ENCODE results near the gene CATSPER1. TPM values are rescaled to one million over a fixed set of nuclear protein-coding genes. Genes with fewer than 3 reads are reported as not detected.

CATSPER1 gene
- polyA plus RNA-seq, 2 of the 4 experiments (the other 2 are of a cell fraction) = 0.46 to 0.97 TPM

GRCh38 chr11:66061268-66061667, 35.0 kb upstream of the CATSPER1 start:
- ChIA-PET CTCF (interaction anchor here (2.4 to 12.6 kb wide), 3 partner anchors 6 to 16 kb away, joined by 10 to 233 read pairs (median 21); partner anchors contain the start of gene PACS1), POLR2A (interaction anchor here (2.2 kb wide), 1 partner anchor 9 kb away, joined by 9 read pairs; the partner anchor contains the start of gene SF3B2)
- TF ChIP-seq MAZ (IDR thresholded peaks at IDR 0.05; ENCODE audit: borderline replicate concordance, low read depth, low read length) = no peak
- no peak for TF ChIP-seq RNF2 (IDR thresholded peaks at IDR 0.05; ENCODE audit: borderline replicate concordance, low read depth)
- no peak for TF ChIP-seq MAFK (IDR thresholded peaks at IDR 0.05; ENCODE audit: partially characterized antibody)
- TF ChIP-seq ZNF302 (CRISPR knock-in tag; IDR thresholded peaks at IDR 0.05) = no peak
- no peak for TF ChIP-seq EP300 (IDR thresholded peaks at IDR 0.05)
- TF ChIP-seq CEBPB (IDR thresholded peaks at IDR 0.05) = no peak
- TF ChIP-seq ZFP36 (IDR thresholded peaks at IDR 0.05; ENCODE audit: borderline replicate concordance, partially characterized antibody) = no peak
- no peak for TF ChIP-seq SREBF2 (IDR thresholded peaks at IDR 0.05)
- TF ChIP-seq HES2 (IDR thresholded peaks at IDR 0.05) = no peak
- TF ChIP-seq MAX (IDR thresholded peaks at IDR 0.05) = no peak
- no peak for TF ChIP-seq KDM1A (IDR thresholded peaks at IDR 0.05; ENCODE audit: low read depth)
- no peak for TF ChIP-seq PBX3 (IDR thresholded peaks at IDR 0.05)
- no peak for TF ChIP-seq TFCP2L1 (CRISPR knock-in tag; IDR thresholded peaks at IDR 0.05)
- no peak for TF ChIP-seq JUN (IDR thresholded peaks at IDR 0.05)
- no peak for TF ChIP-seq CBX8 (IDR thresholded peaks at IDR 0.05)
- TF ChIP-seq EHF (CRISPR knock-in tag; IDR thresholded peaks at IDR 0.05) = no peak
- TF ChIP-seq HOXB13 (CRISPR knock-in tag; IDR thresholded peaks at IDR 0.05; ENCODE audit: low read depth) = no peak
- no peak for TF ChIP-seq SMC3 (IDR thresholded peaks at IDR 0.05)
- no peak for TF ChIP-seq POLR2AphosphoS2 (conservative IDR thresholded peaks at IDR 0.05; ENCODE audit: low read length)
- H3K4me1 ChIP-seq = peaks cover 3% of the 10 kb centered on the region; the same call in 1 of the 3 replicates
- FAIRE-seq = no peak
- no peak for ATAC-seq
- H3K4me2 ChIP-seq = no peak overlapping the region
- H3K4me3 ChIP-seq = no peak overlapping the region
- DNase-seq (ENCODE audit: low read depth in 1 of 2, low spot score in 1 of 2) = no peak
- 90% methylated on average over 6 of the region's 6 CpGs for WGBS (ENCODE audit: missing lambda C conversion rate)
- no peak overlapping the region for H3K27ac ChIP-seq
- H3K9me3 ChIP-seq = 0 out of 3 replicates have a peak, but pooled peaks cover 2% of the 10 kb centered on the region

- no peak overlapping the region for H3K4me3 ChIP-seq
- H3K27ac ChIP-seq = no peak overlapping the region
- DNase-seq (ENCODE audit: low read depth in 1 of 2, low spot score in 1 of 2) = no peak
- no peak for ATAC-seq
- WGBS (ENCODE audit: missing lambda C conversion rate) = 80% methylated on average over 8 of the region's 8 CpGs
- TF ChIP-seq ATOH8 (CRISPR knock-in tag; IDR thresholded peaks at IDR 0.05; ENCODE audit: low read depth) (no peak), PBX3 (IDR thresholded peaks at IDR 0.05) (no peak), ELK1 (IDR thresholded peaks at IDR 0.05; ENCODE audit: low read depth, low read length) (no peak), RCOR1 (IDR thresholded peaks at IDR 0.05; ENCODE audit: low read depth, low read length) (no peak), CBX2 (IDR thresholded peaks at IDR 0.05; ENCODE audit: borderline replicate concordance, low read depth) (no peak), MAFK (IDR thresholded peaks at IDR 0.05; ENCODE audit: partially characterized antibody) (no peak), CBX8 (IDR thresholded peaks at IDR 0.05) (no peak), RAD21 (conservative IDR thresholded peaks at IDR 0.05 in 1 of 2, IDR thresholded peaks at IDR 0.05 in 1 of 2) (no peak)
- CTCF ChIA-PET = interaction anchor here (2.4 to 12.6 kb wide), 3 partner anchors 7 to 72 kb away, joined by 7 to 233 read pairs (median 10); partner anchors contain the start of gene PACS1
- FAIRE-seq = no peak
- H3K4me1 ChIP-seq = peaks cover 3% of the 10 kb centered on the region; the same call in 1 of the 3 replicates
- 0 out of 3 replicates have a peak, but pooled peaks cover 2% of the 10 kb centered on the region for H3K9me3 ChIP-seq
- H3K4me2 ChIP-seq = no peak overlapping the region
- POLR2A ChIA-PET = interaction anchor here (0.9 kb wide), 1 partner anchor 8 kb away, joined by 6 read pairs; the partner anchor contains the start of gene SF3B2
Observed at GRCh38 chr11:66059966-66060680, 33.8 kb upstream of the CATSPER1 start.
